GM12878 (cell line): ENCODE measurements around the gene AGRN.

ENCODE experiments used
- CBFB ChIP-seq: IDR thresholded peaks from 2 replicates; pipeline ENCODE4 v1.6.1; 2016; ENCODE audit warnings: antibody characterized with exemption, low read depth
- HDAC6 ChIP-seq: fragments of 200-600 bp; sonication (generic); IDR thresholded peaks from one replicate; pipeline ENCODE4 v1.8.0; 2017; ENCODE audit warnings: antibody characterized with exemption; ENCODE audit not compliant: unreplicated experiment
- HDGF ChIP-seq: fragments of 450-650 bp; IDR thresholded peaks from 2 replicates; pipeline ENCODE4 v1.6.1; 2016; ENCODE audit warnings: antibody characterized with exemption
- JUND ChIP-seq: IDR thresholded peaks from 2 replicates; pipeline ENCODE4 v1.6.1; 2012; ENCODE audit warnings: low read depth, mild to moderate bottlenecking, low read length, improper control_type of control experiment, moderate library complexity
- MTA2 ChIP-seq: fragments of 450-650 bp; IDR thresholded peaks from 2 replicates; pipeline ENCODE4 v1.6.1; 2016; ENCODE audit warnings: low read depth, mild to moderate bottlenecking, moderate library complexity
- PAX5 ChIP-seq: IDR thresholded peaks from 2 replicates; pipeline ENCODE4 v1.6.1; 2011; ENCODE audit warnings: low read depth, low read length, borderline replicate concordance
- POLR2A ChIP-seq: IDR thresholded peaks from 2 replicates; pipeline ENCODE4 v1.6.1; 2011; ENCODE audit warnings: low read depth, mild to moderate bottlenecking, low read length
- POLR2AphosphoS5 ChIP-seq: IDR thresholded peaks from 2 replicates; pipeline ENCODE4 v1.6.1; 2011; ENCODE audit warnings: mild to moderate bottlenecking, low read length, inconsistent platforms
- PRDM15 ChIP-seq: fragments of 450-650 bp; formaldehyde crosslinking; IDR thresholded peaks from 2 replicates; pipeline ENCODE4 v1.4.0; 2020; ENCODE audit warnings: mild to moderate bottlenecking, moderate library complexity
- YY1 ChIP-seq: IDR thresholded peaks from 2 replicates; pipeline ENCODE4 v1.6.1; 2011; ENCODE audit warnings: low read depth, mild to moderate bottlenecking, low read length
- TF ChIP-seq, protein P1 (sequence below), 3 experiments: IDR thresholded peaks in 2 of 3; conservative IDR thresholded peaks in 1 of 3; 2 replicates each; pipeline ENCODE4 v1.5.1; 2011; ENCODE audit warnings: low read depth in 3 of 3, low read length in 3 of 3, mild to moderate bottlenecking in 3 of 3, control low read depth in 2 of 3, moderate library complexity in 2 of 3, inconsistent platforms in 1 of 3, mixed read lengths in 1 of 3; ENCODE audit not compliant: control insufficient read depth in 2 of 3, insufficient read depth in 1 of 3; ENCODE audit errors: extremely low read depth in 1 of 3
- TF ChIP-seq, protein P2 (sequence below): IDR thresholded peaks from 2 replicates; pipeline ENCODE4 v1.6.1; 2012; ENCODE audit warnings: low read depth, low read length, improper control_type of control experiment

- TF ChIP-seq POLR2A (no peak), JUND (no peak), PAX5 (no peak), HDGF (no peak), HDAC6 (no peak), POLR2AphosphoS5 (no peak), CBFB (no peak), PRDM15 (CRISPR knock-in tag) (no peak), YY1 (no peak), MTA2 (no peak)
- TF ChIP-seq, protein P1, sequence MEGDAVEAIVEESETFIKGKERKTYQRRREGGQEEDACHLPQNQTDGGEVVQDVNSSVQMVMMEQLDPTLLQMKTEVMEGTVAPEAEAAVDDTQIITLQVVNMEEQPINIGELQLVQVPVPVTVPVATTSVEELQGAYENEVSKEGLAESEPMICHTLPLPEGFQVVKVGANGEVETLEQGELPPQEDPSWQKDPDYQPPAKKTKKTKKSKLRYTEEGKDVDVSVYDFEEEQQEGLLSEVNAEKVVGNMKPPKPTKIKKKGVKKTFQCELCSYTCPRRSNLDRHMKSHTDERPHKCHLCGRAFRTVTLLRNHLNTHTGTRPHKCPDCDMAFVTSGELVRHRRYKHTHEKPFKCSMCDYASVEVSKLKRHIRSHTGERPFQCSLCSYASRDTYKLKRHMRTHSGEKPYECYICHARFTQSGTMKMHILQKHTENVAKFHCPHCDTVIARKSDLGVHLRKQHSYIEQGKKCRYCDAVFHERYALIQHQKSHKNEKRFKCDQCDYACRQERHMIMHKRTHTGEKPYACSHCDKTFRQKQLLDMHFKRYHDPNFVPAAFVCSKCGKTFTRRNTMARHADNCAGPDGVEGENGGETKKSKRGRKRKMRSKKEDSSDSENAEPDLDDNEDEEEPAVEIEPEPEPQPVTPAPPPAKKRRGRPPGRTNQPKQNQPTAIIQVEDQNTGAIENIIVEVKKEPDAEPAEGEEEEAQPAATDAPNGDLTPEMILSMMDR (IDR thresholded peaks at IDR 0.05 in 2 of 3, conservative IDR thresholded peaks at IDR 0.05 in 1 of 3; ENCODE audit: control insufficient read depth in 2 of 3, extremely low read depth in 1 of 3, insufficient read depth in 1 of 3, low read depth in 3 of 3, low read length in 3 of 3) = no peak
- TF ChIP-seq, protein P2, sequence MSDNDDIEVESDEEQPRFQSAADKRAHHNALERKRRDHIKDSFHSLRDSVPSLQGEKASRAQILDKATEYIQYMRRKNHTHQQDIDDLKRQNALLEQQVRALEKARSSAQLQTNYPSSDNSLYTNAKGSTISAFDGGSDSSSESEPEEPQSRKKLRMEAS = no peak
Observed at GRCh38 chr1:1072849-1073742, 53.2 kb downstream of the AGRN start.
